GM18520 (cell line): ENCODE measurements around the gene ADSL.

ENCODE experiments used
- ATAC-seq: cut with Tn5 transposase; IDR thresholded peaks from one replicate; pipeline ENCODE4 v1.9.1; 2021; ENCODE audit not compliant: unreplicated experiment

The ADSL gene

GRCh38 chr22:40416636-40417035 is 70.3 kb downstream of the ADSL start:
- ATAC-seq: no peak

GRCh38 chr22:40417041-40417440 is 70.7 kb downstream of the ADSL start:
- ATAC-seq: no peak

GRCh38 chr22:40417881-40418280 is 71.6 kb downstream of the ADSL start:
- ATAC-seq: no peak

- no peak for ATAC-seq
These were observed 72.3 kb downstream of the ADSL start for GRCh38 chr22:40418366-40419201.

GRCh38 chr22:40419718-40420117 is 73.4 kb downstream of the ADSL start:
- no peak for ATAC-seq

GRCh38 chr22:40420341-40421081 is 74.2 kb downstream of the ADSL start:
- no peak for ATAC-seq

- ATAC-seq: no peak
These were observed 74.7 kb downstream of the ADSL start for GRCh38 chr22:40421082-40421350.

GRCh38 chr22:40421941-40422340 is 75.6 kb downstream of the ADSL start:
- ATAC-seq: no peak

GRCh38 chr22:40422558-40423309 is 76.4 kb downstream of the ADSL start:
- ATAC-seq: no peak

- no peak for ATAC-seq
These were observed 77.0 kb downstream of the ADSL start for GRCh38 chr22:40423310-40423688.

- no peak for ATAC-seq
These were observed 77.8 kb downstream of the ADSL start for GRCh38 chr22:40423882-40424640.

- ATAC-seq: no peak
These were observed 78.8 kb downstream of the ADSL start for GRCh38 chr22:40425082-40425481.

GRCh38 chr22:40426594-40427333 is 80.5 kb downstream of the ADSL start:
- ATAC-seq: no peak

- no peak for ATAC-seq
These were observed 82.5 kb downstream of the ADSL start for GRCh38 chr22:40428796-40429195.

- ATAC-seq: no peak
These were observed 83.2 kb downstream of the ADSL start for GRCh38 chr22:40429481-40429880.

- no peak for ATAC-seq
These were observed 84.7 kb downstream of the ADSL start for GRCh38 chr22:40430991-40431390.

GRCh38 chr22:40432157-40432556 is 85.9 kb downstream of the ADSL start:
- no peak for ATAC-seq

- no peak for ATAC-seq
These were observed 86.3 kb downstream of the ADSL start for GRCh38 chr22:40432625-40433024.

- ATAC-seq: no peak
These were observed 87.3 kb downstream of the ADSL start for GRCh38 chr22:40433416-40434090.

- no peak for ATAC-seq
These were observed 87.8 kb downstream of the ADSL start for GRCh38 chr22:40434106-40434505.
